Right renal pelvis (tissue), 4 donors: ENCODE data around the gene OCIAD1. TPM values are rescaled to one million over a fixed set of nuclear protein-coding genes. Genes with fewer than 3 reads are reported as not detected.

Source experiments
- polyA plus RNA-seq, 4 donors: library from polyadenylated mRNA; unstranded; fragments of 120-200 nt; gene quantifications; one replicate each; pipeline ENCODE4 v1.2.1, GENCODE V29; 2013; ENCODE audit not compliant: insufficient read length in 4 of 4

The OCIAD1 gene
- polyA plus RNA-seq, 4 donors: 240 to 318 (median 287) TPM

Other genes with a start within 250 kb of the OCIAD1 start
- 10 to 100 TPM; 39.7 to 51.2 (median 47.1) TPM for gene FRYL, start 50.8 kb upstream of the OCIAD1 start, polyA plus RNA-seq
- 100 to 1,000 TPM; 195 to 226 (median 215) TPM for gene OCIAD2, start 75.7 kb downstream of the OCIAD1 start, polyA plus RNA-seq
- 1 to 10 TPM; 5.7 to 8.3 (median 7.0) TPM for gene CWH43, start 155.2 kb downstream of the OCIAD1 start, polyA plus RNA-seq